GM19324 (cell line): ENCODE results near the gene RAB3D.
A peak's percentile ranks its signal among the peaks of the same experiment; 100 is the strongest.
"Not testable (repeated sequence)": the region's sequence is repeated elsewhere in the genome, so short reads cannot be mapped to it uniquely, and the experiment has no call there.

ENCODE experiments used
- ATAC-seq: cut with Tn5 transposase; IDR thresholded peaks from one replicate; pipeline ENCODE4 v1.9.1; 2021; ENCODE audit warnings: mild to moderate bottlenecking, moderate library complexity; ENCODE audit not compliant: unreplicated experiment, low FRiP score

The RAB3D gene

GRCh38 chr19:11370744-11371143 lies 31.3 kb upstream of the RAB3D start:
- ATAC-seq = no peak

DNA sequence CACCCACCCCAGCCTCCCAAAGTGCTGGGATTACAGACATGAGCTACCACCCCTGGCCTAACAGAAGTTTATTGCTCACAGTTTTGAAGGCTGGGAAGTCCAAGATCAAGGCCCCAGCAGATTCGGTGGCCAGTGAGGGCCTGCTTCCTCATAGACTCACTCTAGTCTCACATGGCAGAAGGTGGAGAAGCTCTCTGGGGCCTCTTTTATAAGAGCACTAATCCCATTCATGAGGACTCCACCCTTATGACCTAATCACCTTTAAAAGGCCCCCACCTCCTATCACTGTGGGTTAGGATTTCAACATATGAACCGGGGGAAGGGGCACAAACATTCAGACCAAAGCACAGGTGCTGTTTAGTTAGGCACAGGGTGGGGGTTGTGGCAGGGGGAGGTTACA lies 28.1 kb upstream of the RAB3D start:
- ATAC-seq = no peak

GRCh38 chr19:11365557-11366117 lies 26.2 kb upstream of the RAB3D start:
- ATAC-seq = no peak

DNA sequence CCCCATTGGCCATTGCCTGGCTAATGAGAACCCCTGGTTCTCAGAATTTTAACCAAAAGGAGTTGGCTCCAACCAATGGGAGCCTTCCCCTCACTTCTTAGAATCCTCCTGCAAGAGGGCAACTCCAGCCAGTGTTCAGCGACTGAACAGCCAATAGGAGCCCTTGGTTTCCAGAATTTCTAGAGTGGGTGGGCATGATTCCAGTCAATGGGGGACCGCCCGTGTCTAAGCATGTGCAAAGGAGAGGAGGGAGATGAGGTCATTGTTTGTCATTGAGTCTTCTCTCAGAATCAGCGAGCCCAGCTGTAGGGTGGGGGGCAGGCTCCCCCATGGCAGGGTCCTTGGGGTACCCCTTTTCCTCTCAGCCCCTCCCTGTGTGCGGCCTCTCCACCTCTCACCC lies 25.5 kb upstream of the RAB3D start:
- no peak for ATAC-seq

- ATAC-seq = no peak
These were observed 24.9 kb upstream of the RAB3D start for GRCh38 chr19:11364296-11364904.

- ATAC-seq = no peak
These were observed 24.4 kb upstream of the RAB3D start for GRCh38 chr19:11363881-11364280.

- no peak for ATAC-seq
These were observed 22.6 kb upstream of the RAB3D start for GRCh38 chr19:11361771-11362731.

DNA sequence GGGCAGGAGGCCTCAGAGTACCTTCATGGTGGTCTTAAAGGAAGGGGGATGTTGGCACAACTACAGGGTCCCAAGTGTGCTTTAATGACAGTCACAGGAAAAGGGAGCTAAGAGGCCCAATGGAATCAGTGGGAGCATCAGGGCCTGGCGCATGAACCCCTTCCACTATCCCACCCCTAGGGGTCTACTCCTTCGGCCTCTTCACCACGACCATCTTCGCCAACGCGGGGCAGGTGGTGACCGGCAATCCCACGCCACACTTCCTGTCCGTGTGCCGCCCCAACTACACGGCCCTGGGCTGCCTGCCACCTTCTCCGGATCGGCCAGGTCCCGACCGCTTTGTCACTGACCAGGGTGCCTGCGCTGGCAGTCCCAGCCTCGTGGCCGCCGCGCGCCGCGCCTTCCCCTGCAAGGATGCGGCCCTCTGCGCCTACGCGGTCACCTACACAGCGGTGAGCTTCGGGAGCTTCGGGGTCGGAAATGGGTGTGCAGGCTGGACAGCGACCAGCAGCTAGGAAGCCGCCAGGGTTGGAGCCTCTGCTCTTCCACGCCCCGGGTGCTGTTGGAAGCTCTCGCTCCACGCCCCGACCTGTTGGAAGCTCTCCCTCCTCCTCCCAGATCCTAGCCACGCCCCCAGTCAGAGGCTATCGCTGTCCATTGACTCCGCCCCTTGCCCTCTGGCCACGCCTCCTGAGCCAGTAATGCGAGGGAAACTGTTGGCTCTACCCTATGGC lies 21.7 kb upstream of the RAB3D start:
- no peak for ATAC-seq

- ATAC-seq = no peak
These were observed 20.0 kb upstream of the RAB3D start for GRCh38 chr19:11359421-11359820.

DNA sequence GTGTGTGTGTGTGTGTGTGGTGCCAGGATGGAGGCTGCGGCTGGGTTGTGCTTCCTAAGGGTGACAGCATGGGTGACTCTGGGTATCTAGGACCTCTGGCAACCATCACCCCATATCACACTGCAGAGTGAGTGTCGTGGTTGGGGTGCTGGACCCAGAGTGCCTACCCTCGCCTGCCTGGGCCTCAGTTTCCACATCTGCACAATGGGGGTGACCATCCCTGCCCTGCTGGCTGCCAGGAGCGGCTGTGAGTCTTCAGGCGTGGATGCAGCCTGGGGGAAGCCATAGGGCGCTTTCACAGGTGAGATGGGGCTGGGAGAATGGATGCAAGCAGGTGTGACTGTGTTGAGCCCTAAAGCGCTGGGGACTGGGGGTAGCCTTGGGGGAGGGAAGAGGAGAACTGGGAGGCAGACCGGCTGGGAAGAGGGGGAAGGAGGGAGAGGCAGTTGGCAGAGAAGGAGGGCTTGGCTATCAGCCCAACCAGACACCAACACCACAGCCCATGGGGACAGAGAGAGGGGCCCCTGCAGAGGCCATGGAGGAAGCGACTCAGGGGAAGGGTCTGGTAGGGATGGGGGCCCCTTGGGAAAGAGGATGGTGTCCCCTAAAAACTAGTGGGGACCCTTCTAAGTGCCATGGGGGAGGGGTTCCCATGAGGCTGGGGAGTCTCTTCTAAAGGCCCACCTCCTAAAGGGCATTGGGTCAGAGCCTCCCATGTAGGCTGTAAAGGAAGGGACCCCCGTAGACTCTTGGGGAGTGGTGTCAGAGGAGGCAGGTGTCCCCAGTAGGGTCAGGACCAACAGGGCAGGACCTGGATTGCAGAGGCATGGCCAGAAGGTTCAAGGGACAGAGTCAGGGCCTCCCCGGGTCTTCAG lies 17.5 kb upstream of the RAB3D start:
- no peak for ATAC-seq

- no peak for ATAC-seq
These were observed 16.6 kb upstream of the RAB3D start for GRCh38 chr19:11356074-11356397.

- peak; percentile 43 for ATAC-seq
These were observed 16.0 kb upstream of the RAB3D start, which contains the start of gene PLPPR2 for GRCh38 chr19:11355160-11356073. Gene PLPPR2, plus strand, starts transcription at chr19:11355432. Its CDS starts 2,242 bp downstream, at chr19:11357674.

- not testable (repeated sequence) for ATAC-seq
These were observed 14.6 kb upstream of the RAB3D start for GRCh38 chr19:11354102-11354501.

GRCh38 chr19:11349171-11349570 lies 9.7 kb upstream of the RAB3D start:
- ATAC-seq = no peak

DNA sequence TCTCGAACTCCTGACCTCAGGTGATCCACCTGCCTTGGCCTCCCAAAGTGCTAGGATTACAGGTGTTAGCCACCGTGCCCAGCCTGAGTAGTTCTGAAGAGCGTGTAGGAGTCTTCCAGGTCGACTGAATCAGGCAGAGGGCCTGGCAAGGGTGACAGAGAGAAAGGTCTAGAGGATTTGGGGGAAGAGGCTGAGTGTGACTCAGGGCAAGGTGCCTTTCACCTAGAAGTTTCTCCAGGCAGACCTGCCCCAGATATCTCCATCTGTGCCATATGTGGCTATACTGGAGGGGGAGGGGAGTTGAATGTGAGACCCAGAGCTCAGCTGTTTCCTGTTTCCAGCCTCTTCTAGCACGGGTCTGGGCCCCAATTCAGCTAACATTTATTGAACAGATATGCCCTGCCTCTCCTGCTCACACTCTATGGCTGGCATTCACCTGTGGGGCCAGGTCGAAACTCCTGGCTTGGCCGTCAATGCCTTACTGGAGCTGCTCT lies 8.1 kb upstream of the RAB3D start:
- ATAC-seq = no peak

- ATAC-seq = peak; percentile 94
These were observed 6.9 kb upstream of the RAB3D start, which contains the start of the genes CCDC159 and TMEM205 for GRCh38 chr19:11346104-11346940. Gene CCDC159, plus strand, starts transcription at chr19:11346519. Its CDS starts 88 bp downstream, at chr19:11346607. Gene TMEM205, minus strand, starts transcription at chr19:11346268. Its CDS starts 649 bp downstream, at chr19:11345619.

- no peak for ATAC-seq
These were observed 5.8 kb upstream of the RAB3D start for GRCh38 chr19:11345122-11345803.
